ACC112 (cell line): ENCODE results near the gene ACSS1.

Experiments used
- H2AFZ ChIP-seq: fragments of 200-600 bp; sonication (generic); one replicate; pipeline ENCODE4 v1.6.0; 2017; ENCODE audit warnings: antibody characterized with exemption, low read length; ENCODE audit not compliant: unreplicated experiment
- H3K27ac ChIP-seq: fragments of 200-600 bp; sonication (generic); 2 replicates; pipeline ENCODE4 v1.5.1; 2014; ENCODE audit warnings: low read depth, mild to moderate bottlenecking, antibody characterized with exemption, low read length, moderate library complexity
- H3K27me3 ChIP-seq: fragments of 200-600 bp; sonication (generic); 2 replicates; pipeline ENCODE4 v1.6.1; 2014; ENCODE audit warnings: mild to moderate bottlenecking, antibody characterized with exemption, low read length, moderate library complexity, mixed read lengths; ENCODE audit not compliant: insufficient read depth
- H3K36me3 ChIP-seq: fragments of 200-600 bp; sonication (generic); 2 replicates; pipeline ENCODE4 v1.6.1; 2016; ENCODE audit warnings: mild to moderate bottlenecking, antibody characterized with exemption, low read length, moderate library complexity, mixed read lengths; ENCODE audit not compliant: insufficient read depth
- H3K4me1 ChIP-seq: fragments of 200-600 bp; sonication (generic); one replicate; pipeline ENCODE4 v1.6.1; 2016; ENCODE audit warnings: low read length, mixed read lengths; ENCODE audit not compliant: insufficient read depth, unreplicated experiment, control insufficient read depth
- H3K4me3 ChIP-seq: fragments of 200-600 bp; sonication (generic); 2 replicates; pipeline ENCODE4 v1.5.1; 2014; ENCODE audit warnings: mild to moderate bottlenecking, low read depth, low read length
- H3K79me2 ChIP-seq: fragments of 200-600 bp; sonication (generic); one replicate; pipeline ENCODE4 v1.6.0; 2016; ENCODE audit warnings: low read length; ENCODE audit not compliant: control insufficient read depth, unreplicated experiment, insufficient read depth

Gene ACSS1

DNA sequence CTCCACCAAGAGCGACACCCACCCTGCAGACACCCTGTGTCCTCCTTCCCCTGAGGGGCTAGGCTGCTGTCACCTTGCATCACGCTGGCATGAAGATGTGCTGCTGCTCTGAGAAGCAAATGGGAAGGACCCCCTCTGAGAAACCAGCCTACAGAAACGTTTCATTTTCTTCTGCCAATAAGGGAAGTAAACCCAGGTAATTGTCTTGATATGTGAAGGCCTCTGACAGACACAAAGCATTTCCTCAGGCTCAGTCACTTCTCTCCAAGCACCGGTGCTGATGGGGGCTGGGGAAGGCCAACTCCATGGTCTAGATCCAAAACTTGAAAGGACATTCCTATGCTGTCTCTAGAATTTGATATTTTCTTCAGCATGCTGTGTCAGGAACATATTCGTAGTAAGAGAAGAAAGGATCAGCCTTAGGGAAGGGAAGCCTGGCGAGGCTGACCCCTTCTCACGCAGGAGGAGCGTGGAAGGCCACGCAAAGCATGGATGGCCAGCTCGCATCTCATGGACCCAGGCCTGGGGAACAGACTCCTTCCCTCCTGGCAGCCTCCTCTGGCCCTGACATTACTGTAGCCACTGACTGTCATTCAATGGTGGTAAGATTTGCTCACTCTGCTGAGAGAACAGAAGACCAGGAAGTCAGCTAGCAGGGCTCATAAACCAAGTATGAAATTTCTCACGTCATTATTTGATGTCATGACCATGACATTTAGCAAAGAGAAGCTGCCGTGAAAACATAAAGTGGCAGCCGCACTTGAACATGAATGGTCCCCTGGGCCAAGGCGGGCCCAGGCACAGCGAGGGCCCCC is 20.4 kb downstream of the ACSS1 start:
- no peak overlapping the region for H3K4me3 ChIP-seq
- no peaks in the 10 kb centered on the region for H3K79me2 ChIP-seq
- no peak overlapping the region for H2AFZ ChIP-seq
- H3K4me1 ChIP-seq: peaks cover 11% of the 10 kb centered on the region
- H3K27ac ChIP-seq: no peak overlapping the region
- H3K27me3 ChIP-seq: no peaks in the 10 kb centered on the region
- no peaks in the 10 kb centered on the region for H3K36me3 ChIP-seq

DNA sequence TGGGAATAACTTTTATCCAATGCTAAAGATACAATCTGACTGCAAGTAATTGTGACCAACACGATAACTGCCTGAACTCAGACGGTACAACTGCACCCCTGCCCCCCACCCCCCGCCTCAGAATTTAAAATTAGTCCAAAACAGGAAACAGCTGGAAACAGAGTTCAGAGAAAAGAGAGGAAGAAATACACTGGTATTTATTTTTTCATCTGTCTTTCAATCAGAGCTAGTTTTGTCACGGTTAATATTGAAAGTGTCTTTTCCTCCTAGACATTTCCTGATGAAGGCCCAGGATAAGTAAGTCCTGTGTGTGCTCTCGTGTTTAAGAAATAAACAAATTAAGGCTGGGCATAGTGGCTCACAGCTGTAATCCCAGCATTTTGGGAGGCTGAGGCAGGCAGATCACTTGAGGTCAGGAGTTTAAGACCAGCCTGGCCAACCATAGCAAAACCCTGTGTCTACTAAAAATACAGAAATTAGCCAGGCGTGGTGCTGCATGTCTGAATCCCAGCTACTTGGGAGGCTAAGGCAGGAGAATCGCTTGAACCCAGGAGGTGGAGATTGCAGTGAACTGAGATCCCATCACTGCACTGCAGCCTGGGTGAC is 21.5 kb downstream of the ACSS1 start:
- Histone ChIP-seq H3K79me2 (no peaks in the 10 kb centered on the region), H3K27ac (no peak overlapping the region), H3K27me3 (no peaks in the 10 kb centered on the region), H3K4me1 (peaks cover 11% of the 10 kb centered on the region), H3K36me3 (no peaks in the 10 kb centered on the region), H3K4me3 (no peak overlapping the region), H2AFZ (no peak overlapping the region)

DNA sequence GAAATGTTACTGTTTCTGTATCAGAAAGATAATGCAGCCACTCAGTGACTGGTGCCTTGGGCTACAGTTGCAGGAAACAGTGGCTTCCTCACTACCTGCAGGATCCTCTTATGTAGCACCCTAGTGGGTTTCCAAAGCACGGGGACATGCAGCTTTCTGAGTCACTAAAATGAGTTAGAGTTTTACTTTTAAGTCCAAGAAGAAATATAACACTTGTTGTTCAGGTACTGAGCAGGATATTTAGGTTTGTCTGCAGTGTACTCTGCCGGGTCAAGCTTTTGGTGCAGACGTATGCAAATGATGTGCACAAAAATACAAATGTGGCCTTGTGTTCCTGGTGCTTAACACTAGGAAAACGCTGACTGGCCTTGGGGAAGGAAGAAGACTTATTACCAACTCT is 22.0 kb downstream of the ACSS1 start:
- Histone ChIP-seq H3K4me1 (peaks cover 11% of the 10 kb centered on the region), H3K27ac (no peak overlapping the region), H3K27me3 (no peaks in the 10 kb centered on the region), H3K4me3 (no peak overlapping the region), H3K36me3 (no peaks in the 10 kb centered on the region), H2AFZ (no peak overlapping the region), H3K79me2 (no peaks in the 10 kb centered on the region)

DNA sequence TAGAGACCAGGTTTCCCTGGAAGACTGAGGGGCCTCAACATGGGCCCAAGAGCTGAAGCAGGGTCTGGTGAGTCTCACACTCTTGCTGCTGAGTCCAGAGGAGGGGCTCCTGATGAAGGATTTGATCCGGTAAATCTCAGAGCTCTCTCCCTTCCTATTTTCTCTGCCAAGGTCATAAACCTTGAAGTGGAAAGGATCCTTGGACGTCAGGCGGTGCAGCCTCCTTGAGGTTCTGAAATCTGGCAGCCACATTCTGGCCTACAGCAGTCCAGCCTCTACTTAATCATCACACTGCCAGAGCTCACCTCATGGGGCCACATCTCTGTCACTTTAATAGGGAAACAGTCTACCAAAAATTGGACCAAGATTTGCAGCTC is 24.0 kb downstream of the ACSS1 start:
- Histone ChIP-seq H3K4me3 (no peak overlapping the region), H3K4me1 (no peaks in the 10 kb centered on the region), H3K27ac (no peak overlapping the region), H2AFZ (no peak overlapping the region), H3K36me3 (no peaks in the 10 kb centered on the region), H3K27me3 (no peaks in the 10 kb centered on the region), H3K79me2 (no peaks in the 10 kb centered on the region)

DNA sequence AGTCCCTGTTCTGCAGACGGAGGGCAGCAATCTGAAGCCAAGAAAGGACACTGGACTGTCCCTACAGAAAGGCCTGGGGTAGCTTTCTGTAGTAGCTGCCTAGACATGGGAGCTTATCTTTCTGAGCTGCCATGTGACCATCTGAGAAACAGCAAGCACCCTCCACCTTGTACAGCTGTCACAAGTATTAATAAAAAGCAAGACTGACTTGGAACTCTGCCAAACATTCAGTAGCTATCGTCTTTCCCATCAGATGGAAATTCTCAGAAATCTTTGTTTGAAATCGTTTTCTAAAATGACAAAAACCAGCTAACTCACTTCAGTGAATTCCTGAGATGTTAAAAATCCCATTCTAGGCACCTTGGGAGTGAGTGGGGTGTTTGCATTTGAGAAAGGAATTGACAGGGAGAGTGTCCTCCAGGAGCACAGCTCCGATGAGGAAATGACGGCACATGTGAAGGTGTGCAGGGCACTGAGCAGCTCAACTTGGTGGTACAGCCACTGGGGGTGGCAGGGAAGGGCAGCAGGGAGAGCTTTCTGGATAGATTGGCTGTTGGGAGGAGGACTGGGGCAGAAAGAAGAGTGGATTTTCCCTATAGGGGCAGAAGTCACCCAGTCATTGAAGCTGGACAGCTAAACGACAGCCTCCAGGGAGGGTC is 24.5 kb downstream of the ACSS1 start:
- no peaks in the 10 kb centered on the region for H3K4me1 ChIP-seq
- no peak overlapping the region for H3K4me3 ChIP-seq
- no peaks in the 10 kb centered on the region for H3K36me3 ChIP-seq
- H3K27ac ChIP-seq: no peak overlapping the region
- no peaks in the 10 kb centered on the region for H3K79me2 ChIP-seq
- H3K27me3 ChIP-seq: no peaks in the 10 kb centered on the region
- no peak overlapping the region for H2AFZ ChIP-seq

DNA sequence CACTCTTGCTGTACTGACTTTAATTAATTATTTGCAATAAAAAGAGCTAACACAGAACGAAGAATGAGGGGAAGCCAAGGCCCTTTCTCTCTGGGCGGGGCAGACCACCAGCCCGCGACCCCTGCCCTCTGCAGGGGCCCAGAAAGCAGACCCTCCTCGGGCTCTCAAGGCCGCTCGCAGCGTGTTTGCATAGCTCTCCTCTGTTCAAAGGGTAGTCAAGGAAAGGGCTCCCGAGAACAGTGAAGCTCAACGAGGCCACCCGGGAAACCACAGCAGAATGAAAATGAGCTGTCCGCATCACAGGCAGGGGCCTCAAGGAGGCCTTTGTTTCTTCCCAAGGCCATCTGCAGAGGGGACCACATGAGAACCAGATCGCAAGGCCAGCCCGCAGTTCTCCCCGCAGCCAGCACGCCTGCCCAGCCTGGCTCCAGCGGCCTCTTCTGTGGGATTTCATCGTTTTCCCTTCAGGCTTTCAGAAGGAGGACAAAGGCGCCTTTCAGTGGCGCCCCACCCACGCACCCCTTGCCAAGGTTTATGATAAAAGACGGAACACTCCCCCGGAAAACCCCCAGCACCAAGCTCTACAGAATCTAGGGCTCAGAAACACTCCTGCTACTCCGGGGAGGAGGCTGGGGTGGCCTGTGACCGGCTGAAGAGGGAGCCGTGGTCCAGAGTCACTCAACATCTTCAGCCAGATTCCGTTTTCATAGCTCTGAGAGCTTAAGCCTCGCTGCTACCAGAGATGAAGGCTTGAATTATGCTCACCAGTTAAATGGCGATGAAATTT is 25.3 kb downstream of the ACSS1 start:
- Histone ChIP-seq H3K4me1 (no peaks in the 10 kb centered on the region), H3K36me3 (no peaks in the 10 kb centered on the region)

DNA sequence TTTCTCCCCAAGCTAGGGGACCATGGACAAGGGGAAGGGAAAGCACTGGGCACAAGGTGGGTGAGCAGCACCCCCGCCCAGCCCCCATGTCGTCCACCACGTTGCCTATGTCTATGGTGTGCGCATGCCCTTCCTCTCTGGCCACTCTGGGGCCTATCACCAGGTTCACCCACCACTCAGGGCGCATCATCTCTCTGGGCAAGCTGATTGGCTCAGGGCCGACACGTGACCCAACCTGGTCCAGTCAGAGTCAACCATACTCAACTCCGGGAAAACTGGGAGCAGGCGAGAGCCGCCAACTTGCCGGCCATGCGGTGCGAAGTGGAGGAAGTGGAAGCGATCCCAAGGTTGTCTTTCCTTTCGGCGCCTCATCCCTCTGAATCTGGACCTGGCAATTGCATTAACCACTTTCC is 25.9 kb downstream of the ACSS1 start:
- Histone ChIP-seq H2AFZ (no peak overlapping the region), H3K27me3 (no peaks in the 10 kb centered on the region), H3K27ac (no peak overlapping the region), H3K36me3 (no peaks in the 10 kb centered on the region), H3K4me1 (no peaks in the 10 kb centered on the region), H3K79me2 (no peaks in the 10 kb centered on the region), H3K4me3 (no peak overlapping the region)

More for the DNA sequence above, 25.3 kb downstream of the ACSS1 start:
- no peak overlapping the region for H3K27ac ChIP-seq
- no peaks in the 10 kb centered on the region for H3K27me3 ChIP-seq
- no peaks in the 10 kb centered on the region for H3K79me2 ChIP-seq
- H3K4me3 ChIP-seq: no peak overlapping the region
- H2AFZ ChIP-seq: no peak overlapping the region

DNA sequence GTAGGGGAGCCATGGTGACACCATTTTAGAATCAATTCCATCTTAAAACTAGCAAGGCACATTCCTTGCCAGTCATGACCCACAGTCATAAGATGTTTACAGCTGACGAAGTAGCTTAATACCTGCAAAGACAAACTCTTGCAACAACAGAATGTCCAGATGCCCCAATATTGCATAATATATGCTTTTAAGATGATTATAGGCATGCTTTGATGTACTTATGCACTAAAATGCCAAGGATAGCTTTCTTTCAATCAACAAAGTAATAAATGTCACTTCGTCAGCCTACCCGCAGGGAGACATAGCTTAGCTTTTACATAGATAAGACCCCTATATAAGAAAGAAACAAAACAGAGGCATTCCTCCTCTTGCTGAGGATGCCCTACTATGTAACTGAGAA is 26.7 kb downstream of the ACSS1 start:
- Histone ChIP-seq H3K27ac (no peak overlapping the region), H3K27me3 (no peaks in the 10 kb centered on the region), H3K4me1 (no peaks in the 10 kb centered on the region), H3K36me3 (no peaks in the 10 kb centered on the region), H2AFZ (no peak overlapping the region), H3K79me2 (no peaks in the 10 kb centered on the region), H3K4me3 (no peak overlapping the region)

DNA sequence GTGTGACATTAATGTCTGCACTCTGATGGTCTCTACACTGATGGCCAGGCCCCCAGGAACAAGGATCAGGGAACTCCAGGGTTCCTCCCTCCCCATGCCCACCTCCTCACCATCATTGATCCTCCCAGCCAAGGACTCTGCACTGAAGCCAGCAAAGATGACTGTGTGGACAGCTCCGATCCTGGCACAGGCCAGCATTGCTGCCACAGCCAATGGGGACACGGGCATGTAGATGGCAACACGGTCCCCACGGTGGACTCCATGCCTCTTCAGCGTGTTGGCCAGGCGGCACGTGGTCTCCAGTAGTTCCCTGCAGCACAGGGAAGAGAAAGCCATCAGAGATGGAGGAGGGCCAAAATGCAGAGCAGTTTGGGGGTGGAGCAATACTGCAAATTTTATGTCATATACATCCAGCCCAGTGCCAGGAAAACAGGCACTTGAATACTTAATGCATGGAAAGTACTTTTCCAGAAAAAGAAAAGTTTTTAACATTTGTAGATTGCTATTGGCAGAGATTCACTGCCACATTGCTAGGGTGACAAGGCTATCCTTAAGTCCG is 27.2 kb downstream of the ACSS1 start:
- H3K4me3 ChIP-seq: no peak overlapping the region
- H3K27me3 ChIP-seq: no peaks in the 10 kb centered on the region
- H3K4me1 ChIP-seq: no peaks in the 10 kb centered on the region
- no peak overlapping the region for H2AFZ ChIP-seq
- H3K79me2 ChIP-seq: no peaks in the 10 kb centered on the region
- no peaks in the 10 kb centered on the region for H3K36me3 ChIP-seq
- H3K27ac ChIP-seq: no peak overlapping the region

DNA sequence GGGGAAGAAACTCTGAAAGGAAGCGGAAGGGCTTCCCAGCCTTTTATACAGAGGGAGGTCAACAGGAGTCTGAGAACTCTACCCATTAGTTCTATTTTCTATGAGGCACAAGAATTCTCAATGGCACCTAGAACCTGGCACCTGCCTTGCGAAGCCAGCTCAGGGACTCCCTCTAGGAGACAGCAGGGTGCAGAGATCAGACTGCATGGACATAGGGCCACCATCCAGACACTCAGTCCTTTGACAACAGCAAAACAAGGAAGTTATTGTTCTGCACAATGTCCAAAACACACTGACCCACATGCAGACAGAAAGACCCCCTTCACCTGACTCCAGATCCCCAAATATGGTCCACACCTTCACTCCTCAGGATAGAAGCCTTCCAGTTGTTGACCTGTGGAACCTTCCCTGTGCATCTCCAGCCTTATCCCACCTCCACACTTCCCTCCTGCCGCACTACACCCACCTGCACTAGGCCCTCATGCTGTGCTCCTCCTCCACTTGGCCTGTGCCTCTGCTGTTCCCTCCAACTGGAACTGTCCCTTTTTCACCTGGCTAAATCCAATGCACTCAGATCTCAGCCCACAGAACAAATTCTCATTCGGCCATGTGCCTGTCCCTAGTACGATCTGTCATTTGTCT is 27.8 kb downstream of the ACSS1 start:
- H3K27me3 ChIP-seq: no peaks in the 10 kb centered on the region
- H3K79me2 ChIP-seq: no peaks in the 10 kb centered on the region
- H3K4me1 ChIP-seq: no peaks in the 10 kb centered on the region
- no peak overlapping the region for H2AFZ ChIP-seq
- no peaks in the 10 kb centered on the region for H3K36me3 ChIP-seq
- no peak overlapping the region for H3K27ac ChIP-seq
- no peak overlapping the region for H3K4me3 ChIP-seq
